Stimulated activated CD4-positive, alpha-beta T cell treated with anti-CD3 and anti-CD28 coated beads, Interleukin-4, amount 100 ng/mL, for 4 hours (primary cell): ENCODE measurements around the gene ZC3H18.
A peak's percentile ranks its signal among the peaks of the same experiment; 100 is the strongest.

Experiments used
- DNase-seq, 2 experiments: peaks; one replicate each; pipeline ENCODE4 v3.0.0-alpha.2; 2020

Gene ZC3H18

DNA sequence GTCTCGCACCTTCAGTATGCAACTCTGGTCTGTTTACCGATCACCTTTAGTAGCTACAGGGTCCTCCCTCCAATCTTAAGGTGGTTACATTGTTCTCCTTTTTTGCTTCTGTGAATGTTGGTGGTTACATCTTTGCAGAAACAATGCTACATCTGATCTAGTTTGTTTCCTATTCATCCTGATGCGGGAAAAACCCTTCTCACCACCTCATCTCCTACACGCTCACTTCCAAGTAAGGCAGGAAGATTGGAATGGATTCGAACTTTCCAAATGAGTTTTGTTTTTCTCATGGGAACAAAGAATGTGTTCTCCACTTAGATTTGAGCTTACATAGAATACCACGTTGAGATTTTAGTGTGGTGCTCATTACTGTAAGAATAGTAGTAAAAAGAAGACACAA, 14.5 kb downstream of the ZC3H18 start:
- DNase-seq = no peak

DNA sequence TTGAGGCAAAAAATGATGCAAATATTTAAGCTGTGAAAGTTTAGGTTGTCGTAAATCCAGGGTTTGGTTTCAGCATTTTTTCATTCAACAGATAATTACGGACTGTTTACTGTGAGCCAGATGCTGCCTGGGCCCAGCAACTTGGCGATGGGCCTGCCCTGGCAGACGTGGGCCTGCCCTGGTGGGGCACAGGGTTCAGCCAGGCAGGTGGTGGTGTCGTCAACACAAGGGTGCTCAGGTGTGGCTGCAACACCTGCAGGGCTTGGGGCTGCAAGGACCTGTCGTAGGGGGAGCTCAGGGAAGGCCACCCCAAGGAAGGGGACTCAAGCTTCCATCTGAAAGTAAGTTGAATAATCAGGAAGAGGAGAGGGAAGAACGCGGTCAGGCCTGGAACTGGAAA, 15.1 kb downstream of the ZC3H18 start:
- no peak for DNase-seq

- no peak for DNase-seq
These were observed 15.9 kb downstream of the ZC3H18 start for GRCh38 chr16:88585927-88586581.

- DNase-seq = no peak
These were observed 17.9 kb downstream of the ZC3H18 start for GRCh38 chr16:88588148-88588547.

GRCh38 chr16:88588754-88589153, 18.6 kb downstream of the ZC3H18 start:
- DNase-seq = no peak

DNA sequence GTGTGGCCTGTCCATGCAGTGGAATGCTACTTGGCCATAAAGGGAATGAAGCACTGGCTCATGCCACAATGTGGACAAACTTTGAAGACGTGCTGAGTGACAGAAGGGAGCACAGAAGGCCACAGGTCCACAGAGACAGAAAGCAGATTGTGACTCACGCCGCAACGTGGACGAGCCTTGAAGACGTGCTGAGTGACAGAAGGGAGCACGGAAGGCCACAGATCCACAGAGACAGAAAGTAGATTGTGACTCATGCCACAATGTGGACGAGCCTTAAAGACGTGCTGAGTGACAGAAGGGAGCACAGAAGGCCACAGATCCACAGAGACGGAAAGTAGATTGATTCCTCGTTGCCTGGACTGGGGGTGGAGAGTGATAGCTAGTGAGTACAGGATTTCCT, 19.2 kb downstream of the ZC3H18 start:
- DNase-seq = no peak

- DNase-seq = peak; percentile 20 to 47
These were observed 21.4 kb downstream of the ZC3H18 start for GRCh38 chr16:88591577-88592021.

DNA sequence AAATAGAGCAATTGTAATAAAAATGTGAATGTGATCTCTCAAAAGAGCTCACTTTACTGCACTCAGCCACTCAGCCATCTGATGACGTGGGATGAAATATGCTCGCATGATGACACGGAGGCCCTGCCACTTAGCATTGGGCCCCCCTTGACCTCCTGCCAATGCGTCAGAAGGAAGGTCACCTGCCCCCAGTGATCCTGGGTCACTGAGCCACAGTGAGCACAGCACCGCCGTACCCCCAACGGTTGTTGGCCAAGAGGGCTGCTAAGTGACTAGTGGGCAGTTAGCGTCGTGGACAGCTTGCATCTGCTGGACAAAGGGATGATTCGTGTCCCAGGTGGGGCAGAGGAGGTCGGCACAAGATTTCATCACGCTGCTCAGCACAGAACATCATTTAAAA, 22.9 kb downstream of the ZC3H18 start:
- no peak for DNase-seq

DNA sequence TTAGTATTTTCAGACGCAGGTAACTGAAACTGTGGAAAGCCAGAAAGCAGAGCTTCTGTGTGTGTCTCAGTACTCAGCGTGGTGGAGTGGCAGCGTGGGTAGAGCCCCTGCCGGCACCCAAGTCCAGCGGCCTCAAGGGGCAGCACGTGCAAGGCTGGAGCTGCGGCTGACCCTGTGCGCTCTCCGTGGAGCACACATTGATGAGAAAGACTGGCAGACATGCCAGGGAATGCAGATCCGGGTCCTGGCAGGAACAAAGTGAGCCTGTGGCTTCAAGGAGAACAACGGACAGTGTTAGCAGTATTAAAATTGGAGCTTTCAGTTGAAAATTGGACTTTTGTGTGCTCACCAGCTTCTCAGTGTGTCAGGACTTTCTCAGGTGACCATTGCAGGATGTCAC, 23.3 kb downstream of the ZC3H18 start:
- DNase-seq = no peak

DNA sequence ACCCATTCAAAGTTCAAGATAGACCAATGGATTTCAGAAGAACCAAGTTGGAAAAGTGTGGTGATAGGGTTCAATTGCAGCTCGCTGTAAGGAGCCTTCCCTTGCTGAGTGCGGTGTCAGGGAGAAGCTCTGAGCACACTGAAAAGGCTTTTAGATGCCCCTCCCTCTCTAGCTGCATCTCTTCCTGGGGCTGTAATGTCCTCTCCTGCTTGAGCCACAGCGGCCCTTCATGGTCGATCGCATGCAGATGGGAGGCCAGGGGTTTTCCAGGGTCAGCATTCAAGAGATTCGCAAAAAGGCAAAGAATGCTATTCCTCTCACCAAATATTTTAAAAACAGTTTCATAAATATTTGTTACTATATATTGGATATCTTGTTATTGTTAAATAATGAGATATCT, 23.7 kb downstream of the ZC3H18 start:
- no peak for DNase-seq

DNA sequence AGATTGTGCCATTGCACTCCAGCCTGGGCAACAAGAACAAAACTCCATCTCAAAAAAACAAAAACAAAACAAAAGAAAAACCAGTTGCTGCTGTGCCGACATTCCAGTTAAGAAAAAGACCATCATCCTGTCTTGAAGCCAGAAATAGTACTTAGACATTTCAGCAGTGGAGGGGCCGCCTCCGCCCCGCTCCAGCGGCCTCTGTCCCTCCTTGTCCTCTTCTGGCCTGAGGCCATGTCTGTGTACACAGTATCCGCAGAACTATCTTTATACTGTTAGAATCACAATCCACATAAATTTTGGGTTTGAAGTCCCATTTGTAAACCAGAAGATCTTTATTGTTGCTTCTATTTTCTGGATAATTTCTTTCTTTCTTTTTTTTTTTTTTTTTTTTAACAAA, 24.9 kb downstream of the ZC3H18 start:
- DNase-seq = no peak

GRCh38 chr16:88595921-88596320, 25.7 kb downstream of the ZC3H18 start:
- DNase-seq = no peak

- no peak for DNase-seq
These were observed 26.3 kb downstream of the ZC3H18 start for GRCh38 chr16:88596483-88596882.

GRCh38 chr16:88597856-88598491, 27.8 kb downstream of the ZC3H18 start:
- no peak for DNase-seq

GRCh38 chr16:88599092-88599733, 29.0 kb downstream of the ZC3H18 start:
- DNase-seq = no peak

DNA sequence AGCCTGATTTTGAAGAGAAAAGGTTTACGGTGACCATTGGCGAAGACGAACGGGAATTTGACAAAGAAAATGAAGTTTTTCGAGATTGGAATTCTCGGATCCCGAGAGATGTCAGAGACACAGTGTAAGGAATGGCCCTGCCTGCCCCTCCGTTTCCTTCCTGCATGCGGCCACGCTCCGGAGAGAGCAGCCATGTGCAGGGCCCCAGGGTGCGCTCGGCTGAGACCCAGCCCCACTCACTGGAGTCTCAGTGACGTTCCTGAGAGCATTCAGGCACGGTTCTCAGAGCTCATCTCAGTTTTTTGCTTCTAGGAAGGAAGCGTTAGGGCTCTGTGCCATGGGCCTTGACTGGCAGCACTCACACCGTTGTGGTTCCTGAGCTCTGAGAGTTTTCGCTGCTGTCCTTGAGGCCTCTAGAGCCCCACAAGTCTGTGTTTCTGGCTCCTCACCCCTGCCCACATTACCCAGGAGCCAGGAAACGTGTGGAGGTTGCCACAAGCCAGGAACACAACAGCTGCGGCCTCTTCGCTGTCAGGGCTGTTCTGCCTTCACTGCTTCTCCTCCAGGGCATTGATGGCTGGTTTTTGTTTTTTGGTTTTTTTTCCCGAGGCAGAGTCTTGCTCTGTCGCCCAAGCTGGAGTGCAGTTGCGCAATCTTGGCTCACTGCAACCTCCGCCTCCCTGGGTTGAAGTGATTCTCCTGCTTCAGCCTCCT, 29.8 kb downstream of the ZC3H18 start:
- no peak for DNase-seq

GRCh38 chr16:88600539-88600896, 30.3 kb downstream of the ZC3H18 start:
- no peak for DNase-seq

- DNase-seq = no peak
These were observed 31.3 kb downstream of the ZC3H18 start for GRCh38 chr16:88601313-88602036.

- DNase-seq = no peak
These were observed 31.9 kb downstream of the ZC3H18 start for GRCh38 chr16:88602091-88602490.

GRCh38 chr16:88605186-88606147, 35.3 kb downstream of the ZC3H18 start:
- DNase-seq = no peak

- no peak for DNase-seq
These were observed 36.0 kb downstream of the ZC3H18 start for GRCh38 chr16:88606148-88606757.
